HCT116 (cell line): ENCODE data around the gene COASY. TPM values are rescaled to one million over a fixed set of nuclear protein-coding genes. Genes with fewer than 3 reads are reported as not detected.
"Not testable (repeated sequence)": the region's sequence is repeated elsewhere in the genome, so short reads cannot be mapped to it uniquely, and the experiment has no call there.

ENCODE experiments used
- ATAC-seq: fragments of 200-7000 bp; cut with Tn5 transposase; 2 replicates; pipeline ENCODE4 v1.9.1; 2020; ENCODE audit warnings: mild to moderate bottlenecking, moderate library complexity
- BruUV-seq: library from RNA; stranded (reverse); fragments of 400-500 nt; replicated peaks from 2 replicates; lab custom pipeline; 2021; lab: Mats Ljungman, UMichigan
- CTCF ChIA-PET: fragments of 300-600 bp; sonication (Branson Sonifier 250); formaldehyde crosslinking; loops from one replicate; lab custom pipeline; 2021; ENCODE audit warnings: antibody characterized with exemption; lab: Charles Lee
- POLR2A ChIA-PET: fragments of 300-600, 350-600 bp; sonication (Branson Sonifier 250); formaldehyde crosslinking; loops from one replicate; lab custom pipeline; 2021; ENCODE audit warnings: antibody characterized with exemption; lab: Charles Lee
- RAD21 ChIA-PET, 2 experiments: fragments of 300-600 bp; sonication (Branson Sonifier 250); formaldehyde crosslinking; loops; one replicate each; lab custom pipeline; 2023; ENCODE audit warnings: low total read pairs in 2 of 2; ENCODE audit not compliant: uncharacterized antibody in 2 of 2, unreplicated experiment in 2 of 2, low non-redundant PET in 1 of 2; lab: Charles Lee
- DNase-seq: peaks from one replicate; pipeline ENCODE4 v3.0.0-alpha.2; 2010; ENCODE audit warnings: low read depth, low spot score
- H2AFZ ChIP-seq: fragments of 200-600 bp; shearing (Covaris generic), sonication (generic); 2 replicates; pipeline ENCODE4 v1.6.1; 2017; ENCODE audit warnings: low read depth, mixed run types, mixed read lengths, antibody characterized with exemption, low read length; ENCODE audit not compliant: poor library complexity, severe bottlenecking
- H3K27ac ChIP-seq: 2 replicates; pipeline ENCODE4 v1.5.1; 2012; ENCODE audit warnings: low read depth, low read length
- H3K27me3 ChIP-seq: fragments of 200-600 bp; sonication (generic); 2 replicates; pipeline ENCODE4 v1.6.1; 2016; ENCODE audit warnings: mixed run types, low read length, mixed read lengths; ENCODE audit not compliant: insufficient read depth
- H3K36me3 ChIP-seq, 2 experiments: fragments of 200-500 bp in 1 of 2; fragments of 200-600 bp in 1 of 2; sonication (Bioruptor generic) in 1 of 2; sonication (generic) in 1 of 2; 2 replicates each; pipeline versions ENCODE4 v1.5.1 to v1.6.1; 2014 to 2016; ENCODE audit warnings: low read length in 2 of 2, inconsistent platforms in 1 of 2, mixed read lengths in 1 of 2, mixed run types in 1 of 2; ENCODE audit not compliant: insufficient read depth in 2 of 2, control insufficient read depth in 1 of 2
- H3K4me1 ChIP-seq, 2 experiments: fragments of 200-600 bp in 1 of 2; sonication (generic) in 1 of 2; 2 replicates each; pipeline versions ENCODE4 v1.5.1 to v1.6.1; 2012 to 2017; ENCODE audit warnings: low read length in 2 of 2, inconsistent platforms in 1 of 2, mild to moderate bottlenecking in 1 of 2, mixed read lengths in 1 of 2, mixed run types in 1 of 2, moderate library complexity in 1 of 2; ENCODE audit not compliant: insufficient read depth in 2 of 2, control insufficient read depth in 1 of 2
- H3K4me2 ChIP-seq: fragments of 200-600 bp; sonication (generic); 2 replicates; pipeline ENCODE4 v1.6.1; 2017; ENCODE audit warnings: mixed run types, low read length, mixed read lengths
- H3K4me3 ChIP-seq, 2 experiments: fragments of 200-600 bp in 1 of 2; sonication (generic) in 1 of 2; replicated peaks in 1 of 2; 2 replicates each; pipeline ENCODE4 v1.5.1; 2011 to 2016; ENCODE audit warnings: low read length in 2 of 2, control low read depth in 1 of 2, low read depth in 1 of 2, mild to moderate bottlenecking in 1 of 2, mixed read lengths in 1 of 2, mixed run types in 1 of 2
- H3K79me2 ChIP-seq: fragments of 200-600 bp; sonication (generic); 2 replicates; pipeline ENCODE4 v1.6.1; 2017; ENCODE audit warnings: mild to moderate bottlenecking, mixed run types, low read length, moderate library complexity, mixed read lengths; ENCODE audit not compliant: insufficient read depth
- H3K9ac ChIP-seq: fragments of 200-600 bp; sonication (generic); 2 replicates; pipeline ENCODE4 v1.6.1; 2016; ENCODE audit warnings: low read length, mixed read lengths
- H3K9me2 ChIP-seq: fragments of 200-600 bp; sonication (generic), shearing (Covaris generic); 2 replicates; pipeline ENCODE4 v1.6.1; 2017; ENCODE audit warnings: mixed run types, mild to moderate bottlenecking, moderate library complexity; ENCODE audit not compliant: insufficient read depth
- H3K9me3 ChIP-seq, 2 experiments: fragments of 200-500 bp in 1 of 2; fragments of 200-600 bp in 1 of 2; sonication (Bioruptor generic) in 1 of 2; sonication (generic) in 1 of 2; 2 replicates each; pipeline ENCODE4 v1.6.1; 2014 to 2017; ENCODE audit warnings: low read length in 2 of 2, mixed read lengths in 2 of 2, inconsistent platforms in 1 of 2, low read depth in 1 of 2, mild to moderate bottlenecking in 1 of 2, mixed run types in 1 of 2, moderate library complexity in 1 of 2; ENCODE audit not compliant: control insufficient read depth in 1 of 2, insufficient read depth in 1 of 2
- H4K20me1 ChIP-seq: fragments of 200-600 bp; sonication (generic), shearing (Covaris generic); 2 replicates; pipeline ENCODE4 v1.6.1; 2017; ENCODE audit warnings: mixed run types, mild to moderate bottlenecking, moderate library complexity; ENCODE audit not compliant: insufficient read depth
- CBX3 ChIP-seq: IDR thresholded peaks from 2 replicates; pipeline ENCODE4 v1.6.1; 2012; ENCODE audit warnings: low read depth
- EGR1 ChIP-seq: IDR thresholded peaks from 2 replicates; pipeline ENCODE4 v1.6.1; 2012; ENCODE audit warnings: low read depth
- EZH2 ChIP-seq: fragments of 200-600 bp; sonication (generic); IDR thresholded peaks from 2 replicates; pipeline ENCODE4 v1.6.1; 2017; ENCODE audit warnings: antibody characterized with exemption, mixed run types
- POLR2A ChIP-seq: IDR thresholded peaks from 2 replicates; pipeline ENCODE4 v1.7.0; 2011; ENCODE audit warnings: borderline replicate concordance; ENCODE audit not compliant: insufficient read depth, insufficient read length; ENCODE audit errors: extremely low read depth
- POLR2AphosphoS5 ChIP-seq: IDR thresholded peaks from 2 replicates; pipeline ENCODE4 v1.6.1; 2011; ENCODE audit warnings: mild to moderate bottlenecking, low read depth, low read length, moderate library complexity
- SIN3A ChIP-seq: IDR thresholded peaks from 2 replicates; pipeline ENCODE4 v1.6.1; 2012; ENCODE audit warnings: low read depth
- SP1 ChIP-seq: IDR thresholded peaks from 2 replicates; pipeline ENCODE4 v1.6.1; 2012; ENCODE audit warnings: low read depth
- YY1 ChIP-seq: IDR thresholded peaks from 2 replicates; pipeline ENCODE4 v1.6.1; 2011; ENCODE audit warnings: low read length, low read depth, moderate library complexity, mild to moderate bottlenecking; ENCODE audit not compliant: insufficient replicate concordance; ENCODE audit errors: extremely low read depth
- ZFX ChIP-seq: fragments of 450-650 bp; IDR thresholded peaks from 2 replicates; pipeline ENCODE4 v1.6.1; 2017
- intact Hi-C: fragments of 100-400 bp; cut with micrococcal nuclease; formaldehyde crosslinking; loops from 2 replicates; pipeline ENCODE4 v1.10.0; 2022
- total RNA-seq: library from RNA; stranded (reverse); gene quantifications from one replicate; pipeline ENCODE4 v1.2.1, GENCODE V29; 2021; ENCODE audit not compliant: unreplicated experiment
- TF ChIP-seq, protein P1 (sequence below): IDR thresholded peaks from 2 replicates; pipeline ENCODE4 v1.6.1; 2012; ENCODE audit warnings: low read depth
- TF ChIP-seq, protein P2 (sequence below): IDR thresholded peaks from 2 replicates; pipeline ENCODE4 v1.6.1; 2012
- TF ChIP-seq, protein P3 (sequence below): IDR thresholded peaks from 2 replicates; pipeline ENCODE4 v1.6.1; 2012

Gene COASY
- total RNA-seq, 1 experiment from 2014 or later = 137 TPM

DNA sequence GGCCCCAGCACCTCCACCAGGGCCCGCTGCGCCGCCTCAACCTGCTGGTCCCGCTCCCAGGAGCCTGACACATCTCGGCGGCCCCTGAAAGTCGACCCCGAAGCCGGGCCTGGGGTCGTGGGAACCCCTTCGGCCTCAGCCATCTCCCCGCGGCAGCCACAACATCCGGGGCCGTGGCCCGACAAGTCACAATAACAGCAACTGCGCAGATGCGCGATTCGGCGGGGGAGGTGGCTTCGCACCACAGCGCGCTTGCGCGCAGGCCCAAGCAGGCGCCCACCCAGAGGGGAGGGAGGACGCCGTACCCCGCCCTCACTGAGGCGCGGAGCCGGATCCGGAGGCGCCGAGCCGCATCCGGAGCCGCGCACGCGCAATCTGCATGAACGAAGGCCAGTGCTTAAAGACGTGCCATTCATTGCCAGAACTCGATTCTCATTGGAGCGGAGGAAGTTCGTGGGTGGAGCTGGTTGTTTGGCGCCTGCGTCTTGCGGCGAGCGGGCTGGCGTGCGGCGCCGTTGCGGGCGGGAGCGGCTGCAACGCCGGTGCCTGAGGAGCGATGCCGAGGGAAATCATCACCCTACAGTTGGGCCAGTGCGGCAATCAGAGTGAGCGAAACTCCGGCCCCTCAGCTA is 47.4 kb downstream of the COASY start, which contains the start of the genes RETREG3 and TUBG1:
Gene RETREG3, minus strand, starts transcription at position 193 of the 632 bp plus-strand sequence. Its CDS starts 50 bp downstream, at position 143.
Gene TUBG1, plus strand, starts transcription at position 502 of the 632 bp plus-strand sequence. Its CDS starts 55 bp downstream, at position 557.
- no peaks in the 10 kb centered on the region for H4K20me1 ChIP-seq
- peaks cover 22 to 26% of the 10 kb centered on the region in 2 experiments; a peak in 3 of 4 replicates for H3K36me3 ChIP-seq
- no peaks in the 10 kb centered on the region for H3K27me3 ChIP-seq
- H3K27ac ChIP-seq = peak within 1 kb of the TSS; percentile 82
- H3K4me1 ChIP-seq = peaks cover 0 to 12% of the 10 kb centered on the region in 2 experiments; a peak in 3 of 4 replicates
- no peak for TF ChIP-seq CBX3
- TF ChIP-seq, protein P1, sequence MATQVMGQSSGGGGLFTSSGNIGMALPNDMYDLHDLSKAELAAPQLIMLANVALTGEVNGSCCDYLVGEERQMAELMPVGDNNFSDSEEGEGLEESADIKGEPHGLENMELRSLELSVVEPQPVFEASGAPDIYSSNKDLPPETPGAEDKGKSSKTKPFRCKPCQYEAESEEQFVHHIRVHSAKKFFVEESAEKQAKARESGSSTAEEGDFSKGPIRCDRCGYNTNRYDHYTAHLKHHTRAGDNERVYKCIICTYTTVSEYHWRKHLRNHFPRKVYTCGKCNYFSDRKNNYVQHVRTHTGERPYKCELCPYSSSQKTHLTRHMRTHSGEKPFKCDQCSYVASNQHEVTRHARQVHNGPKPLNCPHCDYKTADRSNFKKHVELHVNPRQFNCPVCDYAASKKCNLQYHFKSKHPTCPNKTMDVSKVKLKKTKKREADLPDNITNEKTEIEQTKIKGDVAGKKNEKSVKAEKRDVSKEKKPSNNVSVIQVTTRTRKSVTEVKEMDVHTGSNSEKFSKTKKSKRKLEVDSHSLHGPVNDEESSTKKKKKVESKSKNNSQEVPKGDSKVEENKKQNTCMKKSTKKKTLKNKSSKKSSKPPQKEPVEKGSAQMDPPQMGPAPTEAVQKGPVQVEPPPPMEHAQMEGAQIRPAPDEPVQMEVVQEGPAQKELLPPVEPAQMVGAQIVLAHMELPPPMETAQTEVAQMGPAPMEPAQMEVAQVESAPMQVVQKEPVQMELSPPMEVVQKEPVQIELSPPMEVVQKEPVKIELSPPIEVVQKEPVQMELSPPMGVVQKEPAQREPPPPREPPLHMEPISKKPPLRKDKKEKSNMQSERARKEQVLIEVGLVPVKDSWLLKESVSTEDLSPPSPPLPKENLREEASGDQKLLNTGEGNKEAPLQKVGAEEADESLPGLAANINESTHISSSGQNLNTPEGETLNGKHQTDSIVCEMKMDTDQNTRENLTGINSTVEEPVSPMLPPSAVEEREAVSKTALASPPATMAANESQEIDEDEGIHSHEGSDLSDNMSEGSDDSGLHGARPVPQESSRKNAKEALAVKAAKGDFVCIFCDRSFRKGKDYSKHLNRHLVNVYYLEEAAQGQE = no peak
- TF ChIP-seq, protein P2, sequence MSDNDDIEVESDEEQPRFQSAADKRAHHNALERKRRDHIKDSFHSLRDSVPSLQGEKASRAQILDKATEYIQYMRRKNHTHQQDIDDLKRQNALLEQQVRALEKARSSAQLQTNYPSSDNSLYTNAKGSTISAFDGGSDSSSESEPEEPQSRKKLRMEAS = peak; percentile 83
- TF ChIP-seq POLR2AphosphoS5 = peak; percentile 86
- peak; percentile 25; the same call in 1 of the 2 replicates for TF ChIP-seq SP1
- TF ChIP-seq EGR1 = peak; percentile 61
- 0 out of 2 replicates have a peak, but pooled peaks have one; percentile 43 for TF ChIP-seq SIN3A
- TF ChIP-seq YY1 = peak; percentile 9
- TF ChIP-seq, protein P3, sequence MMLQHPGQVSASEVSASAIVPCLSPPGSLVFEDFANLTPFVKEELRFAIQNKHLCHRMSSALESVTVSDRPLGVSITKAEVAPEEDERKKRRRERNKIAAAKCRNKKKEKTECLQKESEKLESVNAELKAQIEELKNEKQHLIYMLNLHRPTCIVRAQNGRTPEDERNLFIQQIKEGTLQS = no peak
- no peak for TF ChIP-seq EZH2
- peak; percentile 76 for TF ChIP-seq POLR2A
- peak; percentile 56 for TF ChIP-seq ZFX
- ChIA-PET CTCF (interaction anchor here (1.0 to 3.1 kb wide), 5 partner anchors 9 to 70 kb away, joined by 3 to 17 read pairs (median 10); partner anchors contain the start of gene TUBG2), RAD21 (interaction anchor here (0.8 to 1.0 kb wide), 5 partner anchors 15 to 154 kb away, joined by 3 to 6 read pairs (median 3); partner anchors contain the start of gene PSMC3IP (in 1 of the 2)), POLR2A (interaction anchor here (0.8 to 2.2 kb wide), 6 partner anchors 9 to 69 kb away, joined by 3 to 16 read pairs (median 4); partner anchors contain the start of gene PLEKHH3)
- ATAC-seq (peak; percentile 91), DNase-seq (peak; percentile 98)
- intact Hi-C loops = loop anchor here (2.0 kb wide), 1 partner anchor 70 kb away; no protein-coding TSS in a partner anchor
- peaks cover 70% of the 10 kb centered on the region for H3K79me2 ChIP-seq
- H3K4me2 ChIP-seq = peak within 1 kb of the TSS; percentile 83
- peak within 1 kb of the TSS; percentile 85 to 94 for H3K4me3 ChIP-seq
- no TSS peak for BruUV-seq
- H3K9ac ChIP-seq = peak within 1 kb of the TSS; percentile 96
- H2AFZ ChIP-seq = no peak within 1 kb of the TSS
- H3K9me2 ChIP-seq = no peaks in the 10 kb centered on the region
- no peaks in the 10 kb centered on the region for H3K9me3 ChIP-seq

DNA sequence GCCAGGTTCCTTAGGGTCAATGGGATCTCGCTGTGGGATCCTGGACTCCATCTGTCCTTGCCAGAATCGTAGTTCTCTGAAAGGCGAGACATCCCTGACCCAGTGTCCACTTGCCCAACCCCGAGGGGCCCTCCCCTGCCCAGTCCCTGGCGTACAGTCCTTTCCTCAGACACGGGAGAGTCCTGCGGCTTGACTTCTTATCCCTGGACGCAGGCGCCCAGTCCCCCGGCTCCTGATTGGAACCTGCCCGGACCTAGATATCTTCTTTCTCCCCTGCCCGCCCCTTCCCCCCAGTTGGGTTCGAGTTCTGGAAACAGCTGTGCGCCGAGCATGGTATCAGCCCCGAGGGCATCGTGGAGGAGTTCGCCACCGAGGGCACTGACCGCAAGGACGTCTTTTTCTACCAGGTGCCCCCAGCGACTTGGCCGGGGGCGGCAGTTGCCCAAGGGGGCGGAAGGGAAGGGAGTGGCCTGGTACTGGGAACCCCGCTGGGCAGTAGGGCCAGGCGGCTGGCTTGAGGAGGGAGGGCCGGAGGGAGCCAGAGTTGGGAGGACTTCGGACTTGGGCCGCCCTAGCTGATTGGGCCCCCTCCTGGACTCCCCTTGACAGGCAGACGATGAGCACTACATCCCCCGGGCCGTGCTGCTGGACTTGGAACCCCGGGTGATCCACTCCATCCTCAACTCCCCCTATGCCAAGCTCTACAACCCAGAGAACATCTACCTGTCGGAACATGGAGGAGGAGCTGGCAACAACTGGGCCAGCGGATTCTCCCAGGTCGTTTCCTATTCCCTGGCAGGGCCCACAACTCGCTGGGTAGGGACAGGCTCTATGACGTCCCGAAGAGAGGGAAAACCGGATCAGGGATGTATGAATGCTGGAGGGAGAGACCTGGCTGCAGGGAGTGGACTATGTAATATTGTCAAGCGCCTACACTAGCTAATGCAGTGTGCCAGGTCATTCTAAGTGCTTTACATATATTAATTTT is 48.2 kb downstream of the COASY start:
- CTCF ChIA-PET = interaction anchor here (1.0 to 3.1 kb wide), 6 partner anchors 9 to 69 kb away, joined by 3 to 17 read pairs (median 8); partner anchors contain the start of gene TUBG2
- intact Hi-C loops = loop anchor here (2.0 kb wide), 1 partner anchor 69 kb away; no protein-coding TSS in a partner anchor
- DNase-seq, H3K27me3 ChIP-seq, H3K9me2 ChIP-seq, H2AFZ ChIP-seq, H3K9me3 ChIP-seq, H4K20me1 ChIP-seq: not testable (repeated sequence)
- peak overlapping the region; percentile 76 to 85 for H3K4me3 ChIP-seq
- peaks cover 0 to 12% of the 10 kb centered on the region in 2 experiments; a peak in 3 of 4 replicates for H3K4me1 ChIP-seq
- peaks cover 29 to 33% of the 10 kb centered on the region in 2 experiments; a peak in 3 of 4 replicates for H3K36me3 ChIP-seq
- peak; percentile 45 for ATAC-seq
- H3K4me2 ChIP-seq = peak overlapping the region; percentile 83
- RAD21 ChIA-PET = interaction anchor here (0.8 to 1.0 kb wide), 5 partner anchors 14 to 154 kb away, joined by 3 to 6 read pairs (median 3); partner anchors contain the start of gene PSMC3IP (in 1 of the 2)
- POLR2A ChIA-PET = interaction anchor here (0.8 to 2.2 kb wide), 6 partner anchors 8 to 68 kb away, joined by 3 to 16 read pairs (median 4); partner anchors contain the start of gene PLEKHH3
- peaks cover 62% of the 10 kb centered on the region for H3K79me2 ChIP-seq
- TSS peak; percentile 76 for BruUV-seq
- H3K27ac ChIP-seq = peak overlapping the region; percentile 82
- peak overlapping the region; percentile 96 for H3K9ac ChIP-seq
